22Rv1 (cell line): ENCODE data around the gene GTF2IRD1.

Source experiments
- ZFX ChIP-seq: fragments of 450-650 bp; IDR thresholded peaks from 2 replicates; pipeline ENCODE4 v1.6.1; 2017; ENCODE audit warnings: antibody characterized with exemption, borderline replicate concordance
- TF ChIP-seq, protein P1 (sequence below): fragments of 450-650 bp; IDR thresholded peaks from 2 replicates; pipeline ENCODE4 v1.5.1; 2017; ENCODE audit warnings: mild to moderate bottlenecking

DNA sequence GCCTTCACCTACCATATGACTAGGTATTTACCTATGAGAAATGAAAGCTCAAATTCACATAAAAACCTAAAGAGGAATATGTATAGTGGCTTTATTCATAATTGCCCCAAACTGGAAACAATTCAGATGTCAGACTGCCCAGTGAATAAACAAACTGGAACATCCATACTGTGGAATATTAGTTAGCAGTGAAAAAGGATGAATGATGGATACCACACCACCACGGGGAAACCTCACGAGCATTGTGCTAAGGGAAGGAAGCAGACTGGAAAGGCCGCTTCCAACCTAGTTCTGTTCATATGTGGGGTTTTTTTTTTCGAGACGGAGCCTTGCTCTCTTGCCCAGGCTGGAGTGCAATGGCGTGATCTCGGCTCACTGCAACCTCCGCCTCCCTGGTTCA lies 16.8 kb downstream of the GTF2IRD1 start:
- TF ChIP-seq, protein P1, sequence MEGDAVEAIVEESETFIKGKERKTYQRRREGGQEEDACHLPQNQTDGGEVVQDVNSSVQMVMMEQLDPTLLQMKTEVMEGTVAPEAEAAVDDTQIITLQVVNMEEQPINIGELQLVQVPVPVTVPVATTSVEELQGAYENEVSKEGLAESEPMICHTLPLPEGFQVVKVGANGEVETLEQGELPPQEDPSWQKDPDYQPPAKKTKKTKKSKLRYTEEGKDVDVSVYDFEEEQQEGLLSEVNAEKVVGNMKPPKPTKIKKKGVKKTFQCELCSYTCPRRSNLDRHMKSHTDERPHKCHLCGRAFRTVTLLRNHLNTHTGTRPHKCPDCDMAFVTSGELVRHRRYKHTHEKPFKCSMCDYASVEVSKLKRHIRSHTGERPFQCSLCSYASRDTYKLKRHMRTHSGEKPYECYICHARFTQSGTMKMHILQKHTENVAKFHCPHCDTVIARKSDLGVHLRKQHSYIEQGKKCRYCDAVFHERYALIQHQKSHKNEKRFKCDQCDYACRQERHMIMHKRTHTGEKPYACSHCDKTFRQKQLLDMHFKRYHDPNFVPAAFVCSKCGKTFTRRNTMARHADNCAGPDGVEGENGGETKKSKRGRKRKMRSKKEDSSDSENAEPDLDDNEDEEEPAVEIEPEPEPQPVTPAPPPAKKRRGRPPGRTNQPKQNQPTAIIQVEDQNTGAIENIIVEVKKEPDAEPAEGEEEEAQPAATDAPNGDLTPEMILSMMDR, result no peak
- no peak for TF ChIP-seq ZFX
